Smooth muscle cell (in vitro differentiated cells): ENCODE measurements around the gene CDK16. TPM values are rescaled to one million over a fixed set of nuclear protein-coding genes. Genes with fewer than 3 reads are reported as not detected.

Experiments
- DNase-seq: peaks from one replicate; lab custom pipeline; 2025; ENCODE audit not compliant: unreplicated experiment; lab: John Stamatoyannopoulos, UW
- H2AFZ ChIP-seq: fragments of 200-600 bp; sonication (generic); 2 replicates; pipeline ENCODE4 v1.6.0; 2016; ENCODE audit warnings: antibody characterized with exemption, low read depth, mild to moderate bottlenecking
- H3F3A ChIP-seq: fragments of 200-600 bp; sonication (generic); 2 replicates; pipeline ENCODE4 v1.6.0; 2017; ENCODE audit warnings: antibody characterized with exemption, low read depth
- H3K27ac ChIP-seq: fragments of 200-600 bp; sonication (generic); 2 replicates; pipeline ENCODE4 v1.5.1; 2016; ENCODE audit warnings: low read depth, mild to moderate bottlenecking
- H3K27me3 ChIP-seq: fragments of 200-600 bp; sonication (generic); 2 replicates; pipeline ENCODE4 v1.6.1; 2016; ENCODE audit warnings: low read depth, mild to moderate bottlenecking
- H3K36me3 ChIP-seq: fragments of 200-600 bp; sonication (generic); 2 replicates; pipeline ENCODE4 v1.5.1; 2016; ENCODE audit warnings: low read depth
- H3K4me1 ChIP-seq: fragments of 200-600 bp; sonication (generic); 2 replicates; pipeline ENCODE4 v1.5.1; 2016; ENCODE audit warnings: low read depth
- H3K4me2 ChIP-seq: fragments of 200-600 bp; sonication (generic); 2 replicates; pipeline ENCODE4 v1.6.0; 2016; ENCODE audit warnings: mild to moderate bottlenecking
- H3K4me3 ChIP-seq: fragments of 200-600 bp; sonication (generic); 2 replicates; pipeline ENCODE4 v1.5.1; 2016; ENCODE audit warnings: mild to moderate bottlenecking
- H3K79me2 ChIP-seq: fragments of 200-600 bp; sonication (generic); 2 replicates; pipeline ENCODE4 v1.6.0; 2016; ENCODE audit warnings: low read depth, mild to moderate bottlenecking
- H3K9ac ChIP-seq: fragments of 200-600 bp; sonication (generic); 2 replicates; pipeline ENCODE4 v1.6.0; 2016; ENCODE audit warnings: low read depth
- H3K9me3 ChIP-seq: fragments of 200-600 bp; sonication (generic); replicated peaks from 2 replicates; pipeline ENCODE4 v1.5.1; 2016; ENCODE audit warnings: low read depth
- H4K20me1 ChIP-seq: fragments of 200-600 bp; sonication (generic); 2 replicates; pipeline ENCODE4 v1.6.0; 2016; ENCODE audit warnings: low read depth
- WGBS: methylation state at CpG from one replicate; pipeline ENCODE4 v1.1.7; 2016; ENCODE audit warnings: low lambda C conversion rate; 5-methylcytosine and 5-hydroxymethylcytosine counted together
- polyA plus RNA-seq: library from polyadenylated mRNA; unstranded; fragments of >200 nt; fragmentation: Nextera tagmentation; extraction: Ambion mirVana; gene quantifications from 2 replicates; pipeline ENCODE4 v1.2.1, GENCODE V29; 2016
- total RNA-seq: library from RNA; depleted of rRNA; stranded (reverse); fragments of >200 nt; gene quantifications from 2 replicates; pipeline ENCODE4 v1.2.3, GENCODE V29; 2014
- TF ChIP-seq, protein P1 (sequence below): fragments of 200-600 bp; sonication (generic); IDR thresholded peaks from 2 replicates; pipeline ENCODE4 v1.5.1; 2017; ENCODE audit warnings: borderline replicate concordance, mild to moderate bottlenecking, antibody characterized with exemption; ENCODE audit not compliant: insufficient read depth, poor library complexity, severe bottlenecking

Gene CDK16
- total and polyA plus RNA-seq, 2 experiments from 2014 or later: 176 to 269 TPM

DNA sequence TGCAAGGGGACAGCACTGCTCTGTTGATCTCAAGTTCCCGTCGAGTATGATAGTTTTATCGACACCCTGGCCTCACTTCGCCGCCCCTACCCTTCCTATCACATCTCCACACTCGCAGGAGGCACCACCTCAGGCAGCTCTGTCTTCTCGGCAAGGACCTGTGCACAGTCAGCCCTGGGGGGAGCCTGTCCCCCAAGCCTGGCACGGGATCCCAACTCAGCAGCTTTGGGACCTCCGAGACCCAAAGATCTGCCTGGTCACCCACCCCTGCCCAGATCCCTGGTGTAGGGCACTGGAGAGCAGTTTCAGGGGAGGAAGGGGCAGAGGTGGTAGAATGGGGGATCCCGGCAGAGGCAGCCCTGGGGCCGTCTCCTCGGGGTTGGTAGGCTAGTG, 42.9 kb upstream of the CDK16 start:
- DNase-seq: no peak
- Histone ChIP-seq H3K9me3 (no peaks in the 10 kb centered on the region), H2AFZ (no peak overlapping the region), H3K79me2 (no peaks in the 10 kb centered on the region), H3K4me3 (no peak overlapping the region), H3K36me3 (no peaks in the 10 kb centered on the region), H3K4me2 (no peak overlapping the region), H3F3A (no peaks in the 10 kb centered on the region), H3K27ac (no peak overlapping the region), H3K4me1 (no peaks in the 10 kb centered on the region), H4K20me1 (peaks cover 17% of the 10 kb centered on the region), H3K27me3 (no peaks in the 10 kb centered on the region), H3K9ac (no peak overlapping the region)
- TF ChIP-seq, protein P1, sequence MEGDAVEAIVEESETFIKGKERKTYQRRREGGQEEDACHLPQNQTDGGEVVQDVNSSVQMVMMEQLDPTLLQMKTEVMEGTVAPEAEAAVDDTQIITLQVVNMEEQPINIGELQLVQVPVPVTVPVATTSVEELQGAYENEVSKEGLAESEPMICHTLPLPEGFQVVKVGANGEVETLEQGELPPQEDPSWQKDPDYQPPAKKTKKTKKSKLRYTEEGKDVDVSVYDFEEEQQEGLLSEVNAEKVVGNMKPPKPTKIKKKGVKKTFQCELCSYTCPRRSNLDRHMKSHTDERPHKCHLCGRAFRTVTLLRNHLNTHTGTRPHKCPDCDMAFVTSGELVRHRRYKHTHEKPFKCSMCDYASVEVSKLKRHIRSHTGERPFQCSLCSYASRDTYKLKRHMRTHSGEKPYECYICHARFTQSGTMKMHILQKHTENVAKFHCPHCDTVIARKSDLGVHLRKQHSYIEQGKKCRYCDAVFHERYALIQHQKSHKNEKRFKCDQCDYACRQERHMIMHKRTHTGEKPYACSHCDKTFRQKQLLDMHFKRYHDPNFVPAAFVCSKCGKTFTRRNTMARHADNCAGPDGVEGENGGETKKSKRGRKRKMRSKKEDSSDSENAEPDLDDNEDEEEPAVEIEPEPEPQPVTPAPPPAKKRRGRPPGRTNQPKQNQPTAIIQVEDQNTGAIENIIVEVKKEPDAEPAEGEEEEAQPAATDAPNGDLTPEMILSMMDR: no peak
- WGBS: 92% methylated on average over 12 of the region's 12 CpGs

DNA sequence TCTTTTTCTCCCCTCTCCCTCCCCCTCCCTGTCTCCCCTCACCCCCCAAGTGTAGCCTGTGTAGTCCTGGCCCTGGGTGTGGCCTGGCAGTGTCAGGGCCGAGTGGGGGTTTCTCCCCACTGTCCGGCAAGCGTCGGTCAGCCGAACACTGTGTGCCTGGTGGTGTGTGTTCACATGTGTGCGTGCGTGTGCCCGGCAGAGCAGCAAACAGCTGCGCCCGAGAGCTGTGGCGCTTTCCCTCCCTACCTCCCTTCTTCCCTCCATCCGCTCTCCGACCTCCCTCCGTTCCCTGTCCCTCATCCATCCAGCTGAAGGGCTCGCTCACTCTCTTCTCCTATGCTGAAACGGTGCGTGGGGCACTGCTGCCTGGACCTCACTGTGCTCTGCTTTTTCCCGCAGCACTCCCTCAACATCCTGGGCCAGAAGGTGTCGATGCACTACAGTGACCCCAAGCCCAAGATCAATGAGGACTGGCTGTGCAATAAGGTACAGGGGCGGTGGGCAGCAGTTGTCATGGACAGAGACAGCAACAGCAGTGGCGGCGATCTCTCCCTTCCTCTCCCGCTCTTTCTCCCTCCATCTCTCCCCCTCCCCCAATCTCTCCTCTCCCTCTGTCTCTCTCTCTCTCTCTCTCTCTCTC, 42.3 kb upstream of the CDK16 start:
- Histone ChIP-seq H3K4me2 (no peak overlapping the region), H3K9me3 (no peaks in the 10 kb centered on the region), H2AFZ (no peak overlapping the region), H3K27me3 (no peaks in the 10 kb centered on the region), H3K79me2 (no peaks in the 10 kb centered on the region), H4K20me1 (peaks cover 11% of the 10 kb centered on the region), H3K9ac (no peak overlapping the region), H3K4me3 (no peak overlapping the region), H3F3A (no peaks in the 10 kb centered on the region), H3K27ac (no peak overlapping the region), H3K36me3 (no peaks in the 10 kb centered on the region), H3K4me1 (no peaks in the 10 kb centered on the region)
- no peak for DNase-seq
- TF ChIP-seq, protein P1: no peak
- WGBS: 92% methylated on average over 15 of the region's 23 CpGs

DNA sequence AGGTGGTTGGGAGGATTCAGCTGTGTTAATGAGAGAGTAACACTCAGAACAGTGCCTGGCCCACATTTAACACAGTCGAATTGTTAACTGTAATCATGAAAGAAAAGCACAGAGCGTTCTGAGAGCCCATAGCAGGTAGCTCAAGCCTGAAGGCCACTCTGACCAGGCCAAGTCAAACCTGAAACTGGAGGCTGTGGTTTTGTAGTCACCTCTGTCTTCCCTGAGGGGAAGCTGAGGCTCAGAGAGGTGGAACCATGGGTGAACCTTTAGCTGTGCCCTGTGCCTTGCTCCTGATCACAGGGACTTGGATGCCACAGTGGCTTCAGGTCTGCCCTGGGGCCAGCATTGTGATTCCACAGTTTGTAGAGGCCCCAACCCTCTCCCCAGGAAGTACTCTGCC, 41.4 kb upstream of the CDK16 start:
- 79% methylated on average over 2 of the region's 2 CpGs for WGBS
- no peak overlapping the region for H3K27ac ChIP-seq
- DNase-seq: no peak

More for the DNA sequence above, 41.4 kb upstream of the CDK16 start:
- peaks cover 2% of the 10 kb centered on the region for H4K20me1 ChIP-seq
- H3K36me3 ChIP-seq: no peaks in the 10 kb centered on the region
- no peak overlapping the region for H3K9ac ChIP-seq
- H2AFZ ChIP-seq: no peak overlapping the region
- H3F3A ChIP-seq: no peaks in the 10 kb centered on the region
- no peak overlapping the region for H3K4me3 ChIP-seq
- no peaks in the 10 kb centered on the region for H3K4me1 ChIP-seq
- no peaks in the 10 kb centered on the region for H3K27me3 ChIP-seq
- H3K79me2 ChIP-seq: no peaks in the 10 kb centered on the region
- no peak overlapping the region for H3K4me2 ChIP-seq
- no peaks in the 10 kb centered on the region for H3K9me3 ChIP-seq
- TF ChIP-seq, protein P1: no peak
